ENCODE data around the gene ANKRD9.

Gene ANKRD9, protein sequence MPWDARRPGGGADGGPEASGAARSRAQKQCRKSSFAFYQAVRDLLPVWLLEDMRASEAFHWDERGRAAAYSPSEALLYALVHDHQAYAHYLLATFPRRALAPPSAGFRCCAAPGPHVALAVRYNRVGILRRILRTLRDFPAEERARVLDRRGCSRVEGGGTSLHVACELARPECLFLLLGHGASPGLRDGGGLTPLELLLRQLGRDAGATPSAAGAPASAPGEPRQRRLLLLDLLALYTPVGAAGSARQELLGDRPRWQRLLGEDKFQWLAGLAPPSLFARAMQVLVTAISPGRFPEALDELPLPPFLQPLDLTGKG

DNA sequence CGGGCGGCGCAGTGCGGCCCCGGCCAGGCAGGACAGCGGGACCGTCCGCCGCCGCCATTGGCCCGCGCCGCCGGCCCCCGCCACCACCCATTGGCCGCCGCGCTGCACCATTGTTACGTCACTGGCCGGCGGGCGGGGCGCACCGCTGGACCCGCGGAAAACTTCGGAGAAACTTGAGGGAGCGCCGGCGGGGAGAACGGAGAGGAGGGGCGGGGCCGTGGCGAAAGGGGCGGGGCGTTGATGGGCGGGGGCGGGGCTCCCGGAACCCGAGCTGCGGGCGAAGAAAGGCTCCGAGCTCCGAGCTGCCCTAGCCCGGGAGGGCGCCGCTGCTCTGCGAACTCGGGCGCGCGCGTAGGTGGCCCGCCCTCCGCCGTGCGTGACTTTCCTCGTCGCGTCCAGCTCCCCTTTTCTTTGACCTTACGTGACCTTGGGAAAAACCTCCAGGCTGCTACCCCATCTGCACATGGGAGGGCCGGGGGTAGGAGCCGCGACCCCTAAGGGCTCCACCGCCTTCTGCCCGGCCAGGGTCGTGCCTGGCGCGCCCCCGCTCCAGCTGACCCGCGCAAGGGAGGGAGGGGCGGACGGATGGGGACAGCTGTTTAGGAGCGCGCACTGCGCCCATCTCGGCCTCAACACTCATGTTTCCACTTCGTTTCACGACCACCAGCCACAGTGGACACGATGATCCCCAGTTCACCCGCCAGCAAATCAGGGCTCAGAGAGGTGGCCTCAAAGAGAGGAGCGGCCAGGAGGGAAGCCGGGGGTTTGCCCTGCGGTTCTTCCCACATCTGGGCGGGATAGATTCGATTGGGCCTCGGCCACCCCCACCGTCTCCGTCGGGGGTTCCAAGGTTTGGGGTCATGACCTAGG lies at the start of gene ANKRD9:
TSS of gene ANKRD9 (minus strand) at position 31 of the 870 bp plus-strand sequence. CDS start 1,887 bp downstream, outside the sequence.
- peak; percentile 93 for DNase-seq (ENCODE audit: low spot score)
- TF ChIP-seq, protein P1, sequence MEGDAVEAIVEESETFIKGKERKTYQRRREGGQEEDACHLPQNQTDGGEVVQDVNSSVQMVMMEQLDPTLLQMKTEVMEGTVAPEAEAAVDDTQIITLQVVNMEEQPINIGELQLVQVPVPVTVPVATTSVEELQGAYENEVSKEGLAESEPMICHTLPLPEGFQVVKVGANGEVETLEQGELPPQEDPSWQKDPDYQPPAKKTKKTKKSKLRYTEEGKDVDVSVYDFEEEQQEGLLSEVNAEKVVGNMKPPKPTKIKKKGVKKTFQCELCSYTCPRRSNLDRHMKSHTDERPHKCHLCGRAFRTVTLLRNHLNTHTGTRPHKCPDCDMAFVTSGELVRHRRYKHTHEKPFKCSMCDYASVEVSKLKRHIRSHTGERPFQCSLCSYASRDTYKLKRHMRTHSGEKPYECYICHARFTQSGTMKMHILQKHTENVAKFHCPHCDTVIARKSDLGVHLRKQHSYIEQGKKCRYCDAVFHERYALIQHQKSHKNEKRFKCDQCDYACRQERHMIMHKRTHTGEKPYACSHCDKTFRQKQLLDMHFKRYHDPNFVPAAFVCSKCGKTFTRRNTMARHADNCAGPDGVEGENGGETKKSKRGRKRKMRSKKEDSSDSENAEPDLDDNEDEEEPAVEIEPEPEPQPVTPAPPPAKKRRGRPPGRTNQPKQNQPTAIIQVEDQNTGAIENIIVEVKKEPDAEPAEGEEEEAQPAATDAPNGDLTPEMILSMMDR (IDR thresholded peaks at IDR 0.05): no peak
- Histone ChIP-seq H3K4me3 (peak within 1 kb of the TSS; percentile 90), H3K27ac (peak within 1 kb of the TSS; percentile 77 to 87)

GRCh38 chr14:102558556-102558955 lies 49.0 kb upstream of the ANKRD9 start:
- no peak overlapping the region for H3K4me3 ChIP-seq
- no peak for DNase-seq (ENCODE audit: low spot score)
- H3K27ac ChIP-seq: no peak overlapping the region
- TF ChIP-seq, protein P1 (IDR thresholded peaks at IDR 0.05): no peak

DNA sequence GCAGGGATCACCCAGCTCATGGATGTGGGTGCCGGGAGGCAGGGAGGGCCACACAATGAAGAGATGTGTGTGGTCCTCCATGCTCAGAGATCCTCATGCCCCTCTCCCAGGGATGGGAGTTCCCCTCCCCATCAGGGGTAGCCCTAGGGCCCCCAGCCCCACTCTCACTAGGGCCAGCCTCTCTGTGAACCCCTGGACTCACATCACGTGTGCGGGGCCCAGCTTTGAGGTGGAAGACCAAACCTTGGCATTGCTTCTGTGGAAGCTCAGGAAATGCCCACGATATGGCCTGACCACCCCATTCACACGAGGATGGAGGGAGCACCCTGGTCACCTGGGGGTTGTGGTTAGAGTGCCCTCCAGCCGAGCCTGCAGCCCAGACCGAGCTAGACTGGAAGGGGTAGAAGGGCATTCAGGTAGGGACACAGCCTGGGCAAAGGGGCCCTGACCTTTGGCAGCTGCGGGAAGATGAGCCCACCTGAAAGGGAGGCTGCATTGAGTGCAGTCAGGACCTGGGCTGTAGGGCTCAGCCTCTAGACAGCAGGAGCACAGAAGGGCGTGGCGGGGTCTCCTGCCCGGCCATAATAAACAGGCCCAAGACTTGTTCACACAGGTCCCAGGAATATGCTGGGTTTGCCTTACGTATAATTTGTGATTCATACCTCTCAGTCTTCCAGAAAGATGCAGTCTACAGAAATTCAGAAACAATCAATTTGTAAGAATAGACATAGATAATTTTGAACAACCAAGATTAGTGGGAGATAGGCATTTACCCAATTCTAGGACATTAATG lies 48.1 kb upstream of the ANKRD9 start:
- no peak for DNase-seq (ENCODE audit: low spot score)
- TF ChIP-seq, protein P1 (IDR thresholded peaks at IDR 0.05): no peak
- no peak overlapping the region for H3K4me3 ChIP-seq

DNA sequence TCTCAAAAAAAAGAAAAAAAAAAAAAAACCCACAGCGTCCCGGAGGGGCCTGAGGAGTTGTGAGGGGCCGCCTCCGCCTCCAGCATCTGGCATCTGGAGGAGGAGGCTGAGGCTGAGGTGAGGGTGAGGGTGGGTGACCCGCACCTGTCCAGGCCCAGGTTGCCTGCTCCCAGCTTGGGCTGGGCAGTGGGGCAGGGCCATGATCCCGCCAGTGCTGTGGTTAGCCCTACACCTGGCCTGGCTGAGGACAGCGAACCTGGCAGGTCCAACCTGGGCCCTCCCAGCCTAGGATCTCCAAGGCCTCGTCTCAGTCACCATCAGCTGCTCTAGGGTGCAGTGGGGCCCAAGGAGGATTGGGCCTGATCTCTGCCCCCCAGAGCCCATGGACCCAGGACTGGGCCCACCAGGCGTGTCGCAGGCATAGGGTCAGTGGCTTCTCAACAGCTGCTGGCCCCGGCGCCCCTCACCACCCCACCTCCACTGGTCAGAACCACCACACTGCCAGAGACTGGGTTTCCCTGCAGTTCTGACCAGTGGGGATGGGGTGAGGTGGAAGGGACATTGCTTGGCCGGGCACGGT lies 46.6 kb upstream of the ANKRD9 start:
- Histone ChIP-seq H3K27ac (no peak overlapping the region), H3K4me3 (no peak overlapping the region)

More for the DNA sequence above, 48.1 kb upstream of the ANKRD9 start:
- no peak overlapping the region for H3K27ac ChIP-seq

DNA sequence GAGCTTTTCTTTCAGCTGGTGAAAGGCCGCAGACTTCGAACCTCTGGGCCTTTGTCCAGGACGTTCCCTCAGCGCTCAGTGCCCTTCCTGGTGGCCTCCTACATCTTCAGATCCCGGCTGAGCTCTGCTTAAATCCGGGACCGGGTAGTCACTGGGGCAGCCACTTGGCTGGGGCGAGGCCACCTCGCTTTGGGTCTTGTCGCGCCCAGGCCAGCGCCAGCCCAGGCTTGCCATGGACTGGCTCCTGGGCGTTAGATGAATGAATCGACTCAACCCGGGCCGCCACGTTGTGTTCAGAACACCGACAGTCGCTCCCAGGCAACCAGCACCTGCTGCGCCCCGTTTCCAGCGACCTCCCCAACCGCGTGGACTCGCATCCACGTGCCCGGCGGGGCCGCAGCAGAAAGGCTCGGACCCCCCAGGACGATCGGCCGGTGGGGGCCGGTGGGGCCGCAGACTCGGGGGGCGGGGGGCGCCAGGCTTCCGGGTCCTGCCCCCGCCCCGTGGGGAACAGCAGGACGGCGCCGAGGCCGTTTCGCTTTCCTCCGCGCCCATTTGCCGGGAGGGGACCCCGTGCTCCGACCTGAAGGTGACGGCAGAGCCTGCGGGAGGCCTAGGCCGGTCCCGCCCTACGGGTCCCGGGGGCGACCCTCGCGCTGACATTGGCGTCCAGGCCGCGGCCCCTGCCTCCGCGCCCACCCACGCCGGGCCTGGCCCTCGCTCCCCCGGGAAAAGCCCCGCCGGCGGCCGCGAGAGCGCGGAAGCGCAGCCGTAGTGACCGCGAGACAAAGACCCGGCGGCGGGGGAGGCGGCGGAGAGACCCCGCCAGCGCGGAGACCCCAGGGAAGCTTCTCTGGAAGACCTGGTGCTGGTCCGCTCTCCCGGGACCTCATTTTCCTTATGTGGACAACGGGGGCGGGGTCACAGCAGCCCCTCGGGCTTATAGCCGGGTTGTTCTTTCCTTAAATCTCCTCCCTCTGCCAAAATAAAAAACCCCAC lies 45.5 kb upstream of the ANKRD9 start:
- H3K27ac ChIP-seq: peak overlapping the region in 1 of 2 donors; percentile 57
- no peak for DNase-seq (ENCODE audit: low spot score)

More for the DNA sequence above, 46.6 kb upstream of the ANKRD9 start:
- TF ChIP-seq, protein P1 (IDR thresholded peaks at IDR 0.05): no peak
- no peak for DNase-seq (ENCODE audit: low spot score)

More for the DNA sequence above, 45.5 kb upstream of the ANKRD9 start:
- H3K4me3 ChIP-seq: peak overlapping the region; percentile 86
- TF ChIP-seq, protein P1 (IDR thresholded peaks at IDR 0.05): no peak
